WTC11 (cell line): ENCODE measurements around the gene SLC24A3. TPM values are rescaled to one million over a fixed set of nuclear protein-coding genes. Genes with fewer than 3 reads are reported as not detected.

Source experiments
- ATAC-seq: fragments of 200-7000 bp; cut with Tn5 transposase; 2 replicates; pipeline ENCODE4 v1.10.0; 2021; ENCODE audit warnings: mild to moderate bottlenecking, moderate library complexity
- CTCF ChIA-PET: fragments of 300-600 bp; sonication (Branson Sonifier 250); formaldehyde crosslinking; loops from one replicate; lab custom pipeline; 2021; ENCODE audit warnings: antibody characterized with exemption; lab: Charles Lee
- POLR2A ChIA-PET: fragments of 350-600 bp; sonication (Branson Sonifier 250); formaldehyde crosslinking; loops from one replicate; lab custom pipeline; 2021; ENCODE audit warnings: antibody characterized with exemption; lab: Charles Lee
- DNase-seq: peaks from one replicate; pipeline ENCODE4 v3.0.0; 2021; ENCODE audit warnings: low spot score
- H3K27ac Mint-ChIP-seq: 2 replicates; pipeline ENCODE4 v1.8.0; 2021; ENCODE audit warnings: mixed read lengths
- H3K27me3 Mint-ChIP-seq: 2 replicates; pipeline ENCODE4 v1.8.0; 2021; ENCODE audit warnings: low read depth, mild to moderate bottlenecking, moderate library complexity, mixed read lengths
- H3K36me3 Mint-ChIP-seq: 2 replicates; pipeline ENCODE4 v1.8.0; 2021; ENCODE audit warnings: mixed read lengths
- H3K4me1 Mint-ChIP-seq: 2 replicates; pipeline ENCODE4 v1.8.0; 2022; ENCODE audit warnings: mixed read lengths
- H3K4me3 Mint-ChIP-seq: 2 replicates; pipeline ENCODE4 v1.8.0; 2021; ENCODE audit warnings: mild to moderate bottlenecking, moderate library complexity, mixed read lengths
- H3K9me3 Mint-ChIP-seq: 2 replicates; pipeline ENCODE4 v1.8.0; 2021; ENCODE audit warnings: mixed read lengths
- AR ChIP-seq: fragments of 250-450 bp; sonication (Bioruptor Pico); IDR thresholded peaks from 2 replicates; pipeline ENCODE4 v1.9.0; 2021; ENCODE audit warnings: mild to moderate bottlenecking
- CREB1 ChIP-seq: sonication (generic); formaldehyde crosslinking; IDR thresholded peaks from 2 replicates; pipeline ENCODE4 v1.8.0; 2023; ENCODE audit warnings: mild to moderate bottlenecking, missing genetic modification reagents
- ETV6 ChIP-seq: sonication (generic); formaldehyde crosslinking; IDR thresholded peaks from 2 replicates; pipeline ENCODE4 v1.8.1; 2022; ENCODE audit warnings: mild to moderate bottlenecking, missing genetic modification reagents
- FOXP1 ChIP-seq: sonication (generic); formaldehyde crosslinking; IDR thresholded peaks from 2 replicates; pipeline ENCODE4 v1.8.0; 2022; ENCODE audit warnings: missing genetic modification reagents, mild to moderate bottlenecking, moderate library complexity, borderline replicate concordance
- FOXP4 ChIP-seq: sonication (generic); formaldehyde crosslinking; IDR thresholded peaks from 2 replicates; pipeline ENCODE4 v1.8.0; 2022; ENCODE audit warnings: mild to moderate bottlenecking, missing genetic modification reagents
- GTF2I ChIP-seq: fragments of 250-450 bp; sonication (Bioruptor Pico); conservative IDR thresholded peaks from 2 replicates; pipeline ENCODE4 v1.4.0; 2021; ENCODE audit warnings: mild to moderate bottlenecking
- IRF1 ChIP-seq: sonication (generic); formaldehyde crosslinking; IDR thresholded peaks from 2 replicates; pipeline ENCODE4 v1.8.0; 2023; ENCODE audit warnings: missing genetic modification reagents
- IRF2 ChIP-seq: sonication (generic); formaldehyde crosslinking; IDR thresholded peaks from 2 replicates; pipeline ENCODE4 v1.8.0; 2022; ENCODE audit warnings: low read depth, missing genetic modification reagents, borderline replicate concordance
- JAZF1 ChIP-seq: fragments of 250-450 bp; sonication (Bioruptor Pico); IDR thresholded peaks from 2 replicates; pipeline ENCODE4 v1.9.0; 2021; ENCODE audit warnings: moderate library complexity, mild to moderate bottlenecking, inconsistent platforms
- MLX ChIP-seq: sonication (generic); formaldehyde crosslinking; IDR thresholded peaks from 2 replicates; pipeline ENCODE4 v1.8.1; 2023; ENCODE audit warnings: mild to moderate bottlenecking, missing genetic modification reagents, moderate library complexity
- NR1H2 ChIP-seq: sonication (generic); formaldehyde crosslinking; IDR thresholded peaks from 2 replicates; pipeline ENCODE4 v1.9.0; 2021; ENCODE audit warnings: mild to moderate bottlenecking, moderate library complexity, missing genetic modification reagents
- PRRX2 ChIP-seq: fragments of 250-450 bp; sonication (Bioruptor Pico); IDR thresholded peaks from 2 replicates; pipeline ENCODE4 v1.8.0; 2021; ENCODE audit warnings: mild to moderate bottlenecking
- SMAD3 ChIP-seq: sonication (generic); formaldehyde crosslinking; IDR thresholded peaks from 2 replicates; pipeline ENCODE4 v1.8.0; 2022; ENCODE audit warnings: missing genetic modification reagents, mild to moderate bottlenecking, borderline replicate concordance
- SOX15 ChIP-seq: fragments of 250-450 bp; sonication (Bioruptor Pico); IDR thresholded peaks from 2 replicates; pipeline ENCODE4 v1.9.0; 2021; ENCODE audit warnings: mild to moderate bottlenecking
- TEAD4 ChIP-seq: sonication (generic); formaldehyde crosslinking; IDR thresholded peaks from 2 replicates; pipeline ENCODE4 v1.8.0; 2022; ENCODE audit warnings: mild to moderate bottlenecking, missing genetic modification reagents
- ZMAT4 ChIP-seq: fragments of 250-450 bp; sonication (Bioruptor Pico); IDR thresholded peaks from 2 replicates; pipeline ENCODE4 v1.9.0; 2021; ENCODE audit warnings: mild to moderate bottlenecking
- ZNF121 ChIP-seq: sonication (generic); formaldehyde crosslinking; IDR thresholded peaks from 2 replicates; pipeline ENCODE4 v1.8.0; 2023; ENCODE audit warnings: missing genetic modification reagents
- ZNF138 ChIP-seq: sonication (generic); formaldehyde crosslinking; conservative IDR thresholded peaks from 2 replicates; pipeline ENCODE4 v1.8.1; 2022; ENCODE audit warnings: mild to moderate bottlenecking, moderate library complexity, missing genetic modification reagents
- ZNF219 ChIP-seq: sonication (generic); formaldehyde crosslinking; IDR thresholded peaks from 2 replicates; pipeline ENCODE4 v1.8.0; 2023; ENCODE audit warnings: missing genetic modification reagents, mild to moderate bottlenecking, borderline replicate concordance
- ZNF423 ChIP-seq: fragments of 250-450 bp; sonication (Bioruptor Pico); IDR thresholded peaks from 2 replicates; pipeline ENCODE4 v2.1.2; 2022; ENCODE audit warnings: mild to moderate bottlenecking, moderate library complexity
- total RNA-seq: library from RNA; stranded (reverse); gene quantifications from 3 replicates; pipeline ENCODE4 v1.2.3, GENCODE V29; 2021

The SLC24A3 gene
- total RNA-seq, 1 experiment from 2014 or later = 5.7 TPM

GRCh38 chr20:19253316-19253715, 40.9 kb downstream of the SLC24A3 start:
- Mint-ChIP-seq H3K9me3 (peaks cover 10% of the 10 kb centered on the region), H3K4me3 (no peak overlapping the region), H3K4me1 (peaks cover 14% of the 10 kb centered on the region), H3K27ac (no peak overlapping the region), H3K36me3 (no peaks in the 10 kb centered on the region), H3K27me3 (no peaks in the 10 kb centered on the region)
- ChIA-PET POLR2A (no interaction called here), CTCF (no interaction called here)
- DNase-seq = no peak
- no peak for TF ChIP-seq IRF2 (CRISPR knock-in tag)
- TF ChIP-seq FOXP4 (CRISPR knock-in tag) = no peak
- no peak for TF ChIP-seq ZNF219
- no peak for TF ChIP-seq SOX15
- no peak for TF ChIP-seq FOXP1 (CRISPR knock-in tag)
- TF ChIP-seq IRF1 (CRISPR knock-in tag) = no peak
- no peak for TF ChIP-seq GTF2I
- no peak for TF ChIP-seq ZNF121 (CRISPR knock-in tag)
- no peak for TF ChIP-seq NR1H2 (CRISPR knock-in tag)
- TF ChIP-seq AR (CRISPR knock-in tag) = no peak
- no peak for TF ChIP-seq ZMAT4 (CRISPR knock-in tag)
- no peak for TF ChIP-seq MLX (CRISPR knock-in tag)
- no peak for TF ChIP-seq TEAD4 (CRISPR knock-in tag)
- TF ChIP-seq CREB1 (CRISPR knock-in tag) = no peak
- no peak for ATAC-seq

- peaks cover 10% of the 10 kb centered on the region for H3K9me3 Mint-ChIP-seq
- POLR2A ChIA-PET = no interaction called here
- no peak overlapping the region for H3K4me3 Mint-ChIP-seq
- peaks cover 14% of the 10 kb centered on the region for H3K4me1 Mint-ChIP-seq
- CTCF ChIA-PET = no interaction called here
- DNase-seq (no peak), ATAC-seq (no peak)
- H3K36me3 Mint-ChIP-seq = no peaks in the 10 kb centered on the region
- H3K27me3 Mint-ChIP-seq = no peaks in the 10 kb centered on the region
- H3K27ac Mint-ChIP-seq = no peak overlapping the region
- TF ChIP-seq ZNF423 (CRISPR knock-in tag) (no peak), ETV6 (CRISPR knock-in tag) (no peak), IRF2 (CRISPR knock-in tag) (no peak), JAZF1 (no peak), IRF1 (CRISPR knock-in tag) (no peak), ZNF138 (no peak), SMAD3 (CRISPR knock-in tag) (no peak), PRRX2 (CRISPR knock-in tag) (no peak), FOXP4 (CRISPR knock-in tag) (no peak), ZNF219 (no peak)
Measured at GRCh38 chr20:19253916-19254820, 41.7 kb downstream of the SLC24A3 start.
